H1 (cell line): ENCODE results near the gene CAGE1. TPM values are rescaled to one million over a fixed set of nuclear protein-coding genes. Genes with fewer than 3 reads are reported as not detected.

Experiments used
- CTCF ChIA-PET: fragments of 300-600 bp; sonication (Branson Sonifier 250); formaldehyde crosslinking; loops from one replicate; lab custom pipeline; 2021; ENCODE audit not compliant: partially characterized antibody; lab: Charles Lee
- POLR2A ChIA-PET: fragments of 300-600 bp; sonication (Branson Sonifier 250); formaldehyde crosslinking; loops from one replicate; lab custom pipeline; 2021; ENCODE audit warnings: inconsistent platforms; ENCODE audit not compliant: partially characterized antibody; lab: Charles Lee
- DNase-seq, 2 experiments: peaks; one replicate each; pipeline versions ENCODE4 v3.0.0 to v3.0.0-alpha.2; 2010 to 2022; ENCODE audit warnings: low spot score in 2 of 2, low read depth in 1 of 2, mixed read lengths in 1 of 2
- FAIRE-seq: peaks from 2 replicates; lab custom pipeline; 2011; peaks lifted over from hg19 to GRCh38; lab: Jason Lieb, UNC
- H2AFZ ChIP-seq: 2 replicates; pipeline ENCODE4 v1.8.1; 2012; ENCODE audit warnings: low read length, inconsistent platforms
- H2AK5ac ChIP-seq: 2 replicates; pipeline ENCODE4 v1.6.1; 2013; ENCODE audit warnings: low read depth, low read length
- H2BK120ac ChIP-seq: replicated peaks from 2 replicates; pipeline ENCODE3; 2013; ENCODE audit warnings: low read depth, low read length, inconsistent platforms
- H2BK12ac ChIP-seq: 2 replicates; pipeline ENCODE4 v1.6.1; 2013; ENCODE audit warnings: low read depth, low read length
- H2BK15ac ChIP-seq: 2 replicates; pipeline ENCODE4 v1.6.1; 2013; ENCODE audit warnings: low read length
- H2BK20ac ChIP-seq: 2 replicates; pipeline ENCODE4 v1.6.1; 2013; ENCODE audit warnings: low read length
- H2BK5ac ChIP-seq: 2 replicates; pipeline ENCODE4 v1.6.1; 2013; ENCODE audit warnings: low read depth, low read length
- H3K14ac ChIP-seq: 2 replicates; pipeline ENCODE4 v1.6.1; 2013; ENCODE audit warnings: inconsistent platforms; ENCODE audit not compliant: insufficient read length
- H3K18ac ChIP-seq: 2 replicates; pipeline ENCODE4 v1.6.1; 2013; ENCODE audit warnings: low read length; ENCODE audit errors: extremely low read depth
- H3K23ac ChIP-seq: 2 replicates; pipeline ENCODE4 v1.6.1; 2013; ENCODE audit warnings: inconsistent platforms; ENCODE audit not compliant: insufficient read length
- H3K23me2 ChIP-seq: 2 replicates; pipeline ENCODE4 v1.6.1; 2013; ENCODE audit warnings: low read depth, low read length
- H3K27ac ChIP-seq: 2 replicates; pipeline ENCODE4 v1.6.1; 2011; ENCODE audit warnings: low read depth, low read length, inconsistent platforms
- H3K27me3 ChIP-seq, 4 experiments: replicated peaks in 1 of 4; 1 replicate in 1 of 4; 2 replicates in 3 of 4; pipeline versions ENCODE4 v1.6.1 to v1.8.1; 2011 to 2013; ENCODE audit warnings: low read length in 3 of 4, mild to moderate bottlenecking in 3 of 4, inconsistent platforms in 2 of 4, mixed read lengths in 2 of 4, moderate library complexity in 1 of 4; ENCODE audit not compliant: control insufficient read depth in 3 of 4, insufficient read depth in 3 of 4; ENCODE audit errors: extremely low read depth in 1 of 4
- H3K36me3 ChIP-seq, 4 experiments: 2 replicates each; pipeline versions ENCODE4 v1.6.1 to v1.8.1; 2011 to 2013; ENCODE audit warnings: mild to moderate bottlenecking in 4 of 4, low read length in 3 of 4, moderate library complexity in 2 of 4, control low read depth in 1 of 4, inconsistent platforms in 1 of 4; ENCODE audit not compliant: insufficient read depth in 4 of 4, control insufficient read depth in 2 of 4
- H3K4ac ChIP-seq: replicated peaks from 2 replicates; pipeline ENCODE3; 2013; ENCODE audit warnings: low read length, low read depth, mixed read lengths, inconsistent platforms; ENCODE audit not compliant: insufficient read length
- H3K4me1 ChIP-seq, 4 experiments: replicated peaks in 1 of 4; 1 replicate in 1 of 4; 2 replicates in 3 of 4; pipeline versions ENCODE4 v1.6.1 to v1.8.1; 2011 to 2013; ENCODE audit warnings: low read length in 3 of 4, inconsistent platforms in 2 of 4, mixed read lengths in 1 of 4; ENCODE audit not compliant: insufficient read depth in 4 of 4, control insufficient read depth in 3 of 4
- H3K4me2 ChIP-seq, 2 experiments: 2 replicates each; pipeline versions ENCODE4 v1.6.1 to v1.8.1; 2011 to 2013; ENCODE audit warnings: low read depth in 2 of 2, low read length in 2 of 2, control low read depth in 1 of 2, inconsistent platforms in 1 of 2, mild to moderate bottlenecking in 1 of 2; ENCODE audit not compliant: insufficient read depth in 1 of 2
- H3K4me3 ChIP-seq, 4 experiments: fragments of 200-600, 300-600 bp in 1 of 4; sonication (generic), shearing (Covaris generic), sonication (Bioruptor Twin) in 1 of 4; 2 replicates each; pipeline versions ENCODE4 v1.5.1 to v1.8.1; 2011 to 2016; ENCODE audit warnings: low read length in 4 of 4, low read depth in 3 of 4, control low read depth in 2 of 4, inconsistent platforms in 2 of 4, mild to moderate bottlenecking in 2 of 4, mixed read lengths in 1 of 4, moderate library complexity in 1 of 4; ENCODE audit not compliant: insufficient read depth in 2 of 4; ENCODE audit errors: extremely low read depth in 1 of 4
- H3K56ac ChIP-seq: replicated peaks from 2 replicates; pipeline ENCODE3; 2013; ENCODE audit warnings: low read depth, mild to moderate bottlenecking, mixed read lengths, low read length, inconsistent platforms; ENCODE audit not compliant: insufficient read length
- H3K79me1 ChIP-seq: 2 replicates; pipeline ENCODE4 v1.6.1; 2013; ENCODE audit warnings: low read depth, low read length, control low read depth
- H3K79me2 ChIP-seq, 2 experiments: 2 replicates each; pipeline versions ENCODE4 v1.6.1 to v1.8.1; 2012 to 2013; ENCODE audit warnings: low read length in 2 of 2, mild to moderate bottlenecking in 2 of 2, inconsistent platforms in 1 of 2; ENCODE audit not compliant: insufficient read depth in 2 of 2, control insufficient read depth in 1 of 2
- H3K9ac ChIP-seq, 4 experiments: replicated peaks in 1 of 4; 1 replicate in 1 of 4; 2 replicates in 3 of 4; pipeline versions ENCODE4 v1.6.1 to v1.8.1; 2011 to 2013; ENCODE audit warnings: low read depth in 3 of 4, low read length in 3 of 4, control low read depth in 2 of 4, mild to moderate bottlenecking in 2 of 4, moderate library complexity in 2 of 4, inconsistent platforms in 1 of 4; ENCODE audit errors: extremely low read depth in 1 of 4
- H3K9me3 ChIP-seq, 2 experiments: 2 replicates each; pipeline versions ENCODE4 v1.6.1 to v1.8.1; 2012 to 2013; ENCODE audit warnings: mild to moderate bottlenecking in 2 of 2, moderate library complexity in 2 of 2, control low read depth in 1 of 2, inconsistent platforms in 1 of 2, low read depth in 1 of 2, low read length in 1 of 2, mixed read lengths in 1 of 2; ENCODE audit not compliant: insufficient read depth in 2 of 2
- H4K20me1 ChIP-seq, 2 experiments: replicated peaks in 1 of 2; 2 replicates each; pipeline versions ENCODE3 to v1.8.1; 2011 to 2013; ENCODE audit warnings: inconsistent platforms in 2 of 2, low read length in 2 of 2, mild to moderate bottlenecking in 1 of 2; ENCODE audit not compliant: insufficient read depth in 2 of 2, control insufficient read depth in 1 of 2
- H4K5ac ChIP-seq: 2 replicates; pipeline ENCODE4 v1.6.1; 2013; ENCODE audit warnings: low read length, low read depth, mixed read lengths, inconsistent platforms; ENCODE audit not compliant: insufficient read length
- H4K8ac ChIP-seq: 2 replicates; pipeline ENCODE4 v1.8.0; 2013; ENCODE audit warnings: mild to moderate bottlenecking, moderate library complexity, low read length, inconsistent platforms; ENCODE audit not compliant: insufficient read depth; ENCODE audit errors: extremely low read depth
- H4K91ac ChIP-seq: replicated peaks from 2 replicates; pipeline ENCODE3; 2013; ENCODE audit warnings: low read length, mixed read lengths, inconsistent platforms; ENCODE audit not compliant: insufficient read length
- ASH2L ChIP-seq: fragments of 200-600, 300-600 bp; sonication (generic); IDR thresholded peaks from one replicate; pipeline ENCODE4 v1.7.1; 2017; ENCODE audit warnings: low read length
- BACH1 ChIP-seq: IDR thresholded peaks from 2 replicates; pipeline ENCODE4 v1.6.1; 2012; ENCODE audit warnings: low read length, improper control_type of control experiment
- CBX8 ChIP-seq: fragments of 300-800, 300-1000 bp; sonication (generic); IDR thresholded peaks from 2 replicates; pipeline ENCODE4 v1.7.1; 2016; ENCODE audit warnings: low read depth, low read length, borderline replicate concordance
- CEBPB ChIP-seq: IDR thresholded peaks from 2 replicates; pipeline ENCODE4 v1.6.1; 2012; ENCODE audit warnings: low read depth, low read length
- HDAC2 ChIP-seq, 2 experiments: fragments of 300-600 bp in 1 of 2; sonication (generic) in 1 of 2; IDR thresholded peaks; 2 replicates each; pipeline ENCODE4 v1.6.1; 2011 to 2012; ENCODE audit warnings: low read depth in 2 of 2, low read length in 2 of 2, mild to moderate bottlenecking in 2 of 2, moderate library complexity in 2 of 2, borderline replicate concordance in 1 of 2, inconsistent platforms in 1 of 2
- KDM4A ChIP-seq: IDR thresholded peaks from one replicate; pipeline ENCODE4 v1.7.1; 2012; ENCODE audit warnings: low read depth, mild to moderate bottlenecking, moderate library complexity, low read length, inconsistent platforms; ENCODE audit not compliant: severe bottlenecking
- POLR2AphosphoS5 ChIP-seq: IDR thresholded peaks from 2 replicates; pipeline ENCODE4 v1.6.1; 2011; ENCODE audit warnings: low read depth, low read length
- POU5F1 ChIP-seq: IDR thresholded peaks from 2 replicates; pipeline ENCODE4 v1.6.1; 2011; ENCODE audit warnings: low read depth, mild to moderate bottlenecking, low read length, moderate library complexity
- RAD21 ChIP-seq, 2 experiments: IDR thresholded peaks in 1 of 2; conservative IDR thresholded peaks in 1 of 2; 2 replicates each; pipeline ENCODE4 v1.6.1; 2011; ENCODE audit warnings: low read depth in 2 of 2, low read length in 2 of 2, improper control_type of control experiment in 1 of 2, inconsistent platforms in 1 of 2, mild to moderate bottlenecking in 1 of 2, moderate library complexity in 1 of 2
- SIX5 ChIP-seq: IDR thresholded peaks from 2 replicates; pipeline ENCODE4 v1.6.1; 2011; ENCODE audit warnings: mild to moderate bottlenecking, low read depth, low read length
- TAF7 ChIP-seq: optimal IDR thresholded peaks from 2 replicates; pipeline ENCODE3; 2011; ENCODE audit warnings: low read depth, mild to moderate bottlenecking, inconsistent platforms, low read length, moderate library complexity, borderline replicate concordance
- TBP ChIP-seq: IDR thresholded peaks from 2 replicates; pipeline ENCODE4 v1.6.1; 2011; ENCODE audit warnings: low read depth, low read length, improper control_type of control experiment
- YY1 ChIP-seq: IDR thresholded peaks from 2 replicates; pipeline ENCODE4 v1.6.1; 2011; ENCODE audit warnings: low read depth, mild to moderate bottlenecking, low read length
- WGBS, 2 experiments: shearing (Covaris generic) in 1 of 2; methylation state at CpG; one replicate each; pipeline versions ENCODE4 v1.1.6 to v1.1.7; 2013 to 2015; ENCODE audit warnings: low lambda C conversion rate in 2 of 2, mixed read lengths in 2 of 2, inconsistent platforms in 1 of 2, low coverage in 1 of 2, missing lambda C conversion rate in 1 of 2; ENCODE audit not compliant: insufficient replicate concordance in 2 of 2, insufficient coverage in 1 of 2, insufficient read length in 1 of 2; ENCODE audit errors: extremely low coverage in 1 of 2, missing lambda C conversion rate in 1 of 2; 5-methylcytosine and 5-hydroxymethylcytosine counted together
- polyA plus RNA-seq, 7 experiments: library from polyadenylated mRNA; depleted of rRNA in 3 of 7; stranded (reverse) in 5 of 7; unstranded in 2 of 7; fragments of >200 nt in 5 of 7; fragments of 200-250 nt in 2 of 7; gene quantifications; 1 replicate in 5 of 7; 2 replicates in 1 of 7; 4 replicates in 1 of 7; pipeline versions ENCODE4 v1.2.1 to v1.2.3, GENCODE V29; 2011 to 2013; ENCODE audit warnings: missing spikeins in 2 of 7, mixed read lengths in 2 of 7
- total RNA-seq: library from RNA; stranded (reverse); fragmentation: NEBNext Ultra II Directional; extraction: Animal tissue kit (Norgen Biotek cat#: 25700); gene quantifications from 2 replicates; pipeline ENCODE4 v1.2.1, GENCODE V29; 2021
- TF ChIP-seq, protein P1 (sequence below): IDR thresholded peaks from 2 replicates; pipeline ENCODE4 v1.6.1; 2011; ENCODE audit warnings: low read depth, mild to moderate bottlenecking, low read length; ENCODE audit not compliant: insufficient read depth

The CAGE1 gene
- total and polyA plus RNA-seq, 2 of the 8 experiments (the other 6 are each of a cell fraction or from before 2014, with no cell fraction given), result 0.09 TPM; not detected in 1

DNA sequence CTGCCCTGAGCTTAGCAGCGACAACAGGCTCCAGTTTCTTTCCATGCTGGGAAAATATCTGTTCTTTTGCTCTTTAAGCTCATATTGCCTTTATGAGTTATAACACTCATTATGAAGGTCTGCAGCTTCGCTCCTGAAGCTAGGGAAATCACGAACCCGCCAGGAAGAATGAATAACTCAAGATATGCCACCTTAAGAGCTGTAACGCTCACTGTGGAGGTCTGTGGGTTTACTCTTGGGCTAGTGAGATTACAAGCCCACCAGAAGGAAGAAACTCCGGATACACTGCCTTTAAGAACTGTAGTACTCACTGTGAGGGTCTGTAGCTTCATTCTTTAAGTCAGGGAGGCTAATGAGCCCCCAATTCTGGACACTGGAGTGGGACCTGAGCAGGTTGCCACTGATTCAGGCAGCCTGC, 73.6 kb downstream of the CAGE1 start:
- Histone ChIP-seq H3K27me3 (no peaks in the 10 kb centered on the region), H3K4me2 (no peak overlapping the region), H2BK20ac (no peak overlapping the region), H3K9ac (no peak overlapping the region), H2BK15ac (no peak overlapping the region), H3K18ac (no peak overlapping the region), H2BK12ac (no peak overlapping the region), H3K23ac (no peak overlapping the region), H2BK120ac (no peak overlapping the region), H3K4me1 (no peaks in the 10 kb centered on the region; a peak in 1 of 7 replicates), H4K5ac (no peak overlapping the region), H2BK5ac (no peak overlapping the region), H3K36me3 (no peaks in the 10 kb centered on the region), H2AFZ (no peak overlapping the region), H3K56ac (no peak overlapping the region), H3K79me2 (peaks cover 0 to 15% of the 10 kb centered on the region in 2 experiments; a peak in 3 of 4 replicates), H3K14ac (no peak overlapping the region), H3K79me1 (no peaks in the 10 kb centered on the region), H4K91ac (no peak overlapping the region), H3K4ac (no peak overlapping the region), H3K23me2 (peaks cover 4% of the 10 kb centered on the region; the same call in 1 of the 2 replicates), H4K8ac (no peak overlapping the region), H4K20me1 (peaks cover 0 to 4% of the 10 kb centered on the region in 2 experiments), H3K27ac (no peak overlapping the region), H2AK5ac (no peak overlapping the region), H3K9me3 (no peaks in the 10 kb centered on the region), H3K4me3 (no peak overlapping the region)
- FAIRE-seq (no peak), DNase-seq (no peak)
- CTCF ChIA-PET, result interaction anchor here (1.2 to 3.3 kb wide), 8 partner anchors 13 to 299 kb away, joined by 3 to 28 read pairs (median 4); no protein-coding TSS in a partner anchor
- POLR2A ChIA-PET, result no interaction called here
- WGBS, 2 experiments, result 75% methylated on average over 6 of the region's 6 CpGs; no CpG with 5 or more reads in 1 of the 2 experiments
- TF ChIP-seq CEBPB, result no peak
- TF ChIP-seq ASH2L, result no peak
- TF ChIP-seq POLR2AphosphoS5, result no peak
- no peak for TF ChIP-seq TBP
- TF ChIP-seq POU5F1, result no peak
- TF ChIP-seq BACH1, result no peak
- TF ChIP-seq YY1, result no peak
- TF ChIP-seq, protein P1, sequence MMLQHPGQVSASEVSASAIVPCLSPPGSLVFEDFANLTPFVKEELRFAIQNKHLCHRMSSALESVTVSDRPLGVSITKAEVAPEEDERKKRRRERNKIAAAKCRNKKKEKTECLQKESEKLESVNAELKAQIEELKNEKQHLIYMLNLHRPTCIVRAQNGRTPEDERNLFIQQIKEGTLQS, result no peak
- TF ChIP-seq RAD21 (IDR thresholded peaks at IDR 0.05 in 1 of 2, conservative IDR thresholded peaks at IDR 0.05 in 1 of 2; ENCODE audit: low read depth in 2 of 2, low read length in 2 of 2), result no peak
- TF ChIP-seq HDAC2 (IDR thresholded peaks at IDR 0.05; ENCODE audit: borderline replicate concordance in 1 of 2, low read depth in 2 of 2, low read length in 2 of 2), result no peak
- TF ChIP-seq SIX5, result no peak
- TF ChIP-seq TAF7, result no peak
- TF ChIP-seq KDM4A, result no peak
- TF ChIP-seq CBX8, result no peak
